ENCODE data around the gene NARF. TPM values are rescaled to one million over a fixed set of nuclear protein-coding genes. Genes with fewer than 3 reads are reported as not detected.

NARF gene
- polyA plus RNA-seq, 4 donors: 39.2 to 87.0 (median 49.9) TPM

DNA sequence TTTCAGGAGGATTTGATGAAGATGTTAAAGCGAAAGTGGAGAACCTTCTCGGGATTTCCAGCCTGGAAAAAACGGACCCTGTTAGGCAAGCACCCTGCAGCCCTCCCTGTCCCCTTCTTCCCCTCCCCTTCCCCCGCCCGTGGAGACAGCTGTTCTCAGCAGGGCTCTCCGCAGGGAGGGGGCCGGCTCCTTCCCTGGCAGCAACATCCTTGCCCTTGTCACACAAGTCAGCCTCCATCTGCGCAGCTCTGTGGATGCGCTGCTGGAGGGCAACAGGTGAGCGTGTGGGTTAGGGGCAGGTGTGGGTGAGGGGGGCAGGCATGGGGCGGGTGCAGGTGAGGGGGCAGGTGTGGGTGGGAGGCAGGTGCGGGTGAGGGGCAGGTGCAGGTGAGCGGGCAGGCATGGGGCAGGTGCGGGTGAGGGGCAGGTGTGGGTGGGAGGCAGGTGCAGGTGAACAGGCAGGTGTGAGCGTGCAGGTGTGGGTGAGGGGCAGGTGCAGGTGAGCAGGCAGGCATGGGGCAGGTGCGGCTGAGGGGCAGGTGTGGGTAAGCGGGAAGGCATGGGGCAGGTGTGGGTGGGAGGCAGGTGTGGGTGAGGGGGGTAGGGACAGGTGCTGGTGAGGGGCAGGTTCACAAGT lies 17.4 kb upstream of the NARF start:
- DNase-seq (no peak), FAIRE-seq (no peak)
- H3K27me3 ChIP-seq (ENCODE audit: control insufficient read depth in 3 of 3, insufficient read depth in 3 of 3, low read length in 3 of 3): no peaks in the 10 kb centered on the region
- no peaks in the 10 kb centered on the region for H3K9me3 ChIP-seq (ENCODE audit: control insufficient read depth in 2 of 2, insufficient read depth in 1 of 2, low read depth in 1 of 2, low read length in 1 of 2)
- H3K36me3 ChIP-seq (ENCODE audit: control insufficient read depth in 3 of 3, insufficient read depth in 2 of 3, low read depth in 1 of 3, low read length in 3 of 3): peaks cover 5 to 96% (median 9%) of the 10 kb centered on the region in 3 donors
- WGBS, 3 donors: 73 to 85% (median 77%) methylated on average over 15 to 17 of the region's 17 CpGs
- peaks cover 0 to 3% (median 0%) of the 10 kb centered on the region in 3 donors for H3K4me1 ChIP-seq (ENCODE audit: control insufficient read depth in 3 of 3, insufficient read depth in 2 of 3, low read depth in 1 of 3, low read length in 2 of 3)
- no peak overlapping the region for H3K4me3 ChIP-seq (ENCODE audit: low read depth in 1 of 3, low read length in 3 of 3)
- H3K27ac ChIP-seq (ENCODE audit: low read depth in 1 of 3, low read length in 2 of 3): no peak overlapping the region

DNA sequence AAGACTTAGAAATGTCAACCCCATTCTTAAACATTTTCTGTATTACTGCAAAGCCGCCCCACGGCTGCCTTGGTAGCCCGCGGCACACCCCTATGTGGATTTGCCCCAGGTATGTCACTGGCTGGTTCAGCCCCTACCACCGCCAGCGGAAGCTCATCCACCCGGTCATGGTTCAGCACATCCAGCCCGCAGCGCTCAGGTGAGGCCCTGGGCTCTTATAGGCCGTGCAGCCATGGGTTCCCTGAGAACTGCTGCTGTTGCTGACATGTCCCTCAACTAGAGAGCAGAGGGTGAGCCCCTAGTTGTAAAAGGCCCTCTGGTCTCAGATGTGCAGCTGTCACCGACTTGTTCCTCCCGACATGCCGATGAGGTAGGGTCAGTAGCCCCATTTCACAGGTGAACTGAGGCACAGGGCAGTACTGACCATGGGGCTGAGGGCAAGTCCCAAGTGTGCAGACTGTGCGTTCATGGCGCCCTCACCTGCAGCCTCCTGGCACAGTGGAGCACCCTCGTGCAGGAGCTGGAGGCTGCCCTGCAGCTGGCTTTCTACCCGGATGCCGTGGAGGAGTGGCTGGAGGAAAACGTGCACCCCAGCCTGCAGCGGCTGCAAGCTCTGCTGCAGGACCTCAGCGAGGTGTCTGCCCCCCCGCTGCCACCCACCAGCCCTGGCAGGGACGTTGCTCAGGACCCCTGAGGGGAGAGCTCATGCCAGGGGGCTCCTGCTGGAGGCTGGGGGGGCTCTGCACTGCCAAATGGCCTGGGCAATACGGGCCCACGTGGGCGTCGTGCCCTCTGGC lies 16.7 kb upstream of the NARF start:
- peaks cover 3 to 93% (median 9%) of the 10 kb centered on the region in 3 donors for H3K36me3 ChIP-seq (ENCODE audit: control insufficient read depth in 3 of 3, insufficient read depth in 2 of 3, low read depth in 1 of 3, low read length in 3 of 3)
- H3K9me3 ChIP-seq (ENCODE audit: control insufficient read depth in 2 of 2, insufficient read depth in 1 of 2, low read depth in 1 of 2, low read length in 1 of 2): no peaks in the 10 kb centered on the region
- FAIRE-seq (no peak), DNase-seq (no peak)
- no peak overlapping the region for H3K4me3 ChIP-seq (ENCODE audit: low read depth in 1 of 3, low read length in 3 of 3)
- H3K4me1 ChIP-seq (ENCODE audit: control insufficient read depth in 3 of 3, insufficient read depth in 2 of 3, low read depth in 1 of 3, low read length in 2 of 3): peaks cover 0 to 3% (median 0%) of the 10 kb centered on the region in 3 donors
- WGBS, 3 donors: 83 to 89% (median 86%) methylated on average over 27 of the region's 27 CpGs
- no peak overlapping the region for H3K27ac ChIP-seq (ENCODE audit: low read depth in 1 of 3, low read length in 2 of 3)
- H3K27me3 ChIP-seq (ENCODE audit: control insufficient read depth in 3 of 3, insufficient read depth in 3 of 3, low read length in 3 of 3): no peaks in the 10 kb centered on the region

DNA sequence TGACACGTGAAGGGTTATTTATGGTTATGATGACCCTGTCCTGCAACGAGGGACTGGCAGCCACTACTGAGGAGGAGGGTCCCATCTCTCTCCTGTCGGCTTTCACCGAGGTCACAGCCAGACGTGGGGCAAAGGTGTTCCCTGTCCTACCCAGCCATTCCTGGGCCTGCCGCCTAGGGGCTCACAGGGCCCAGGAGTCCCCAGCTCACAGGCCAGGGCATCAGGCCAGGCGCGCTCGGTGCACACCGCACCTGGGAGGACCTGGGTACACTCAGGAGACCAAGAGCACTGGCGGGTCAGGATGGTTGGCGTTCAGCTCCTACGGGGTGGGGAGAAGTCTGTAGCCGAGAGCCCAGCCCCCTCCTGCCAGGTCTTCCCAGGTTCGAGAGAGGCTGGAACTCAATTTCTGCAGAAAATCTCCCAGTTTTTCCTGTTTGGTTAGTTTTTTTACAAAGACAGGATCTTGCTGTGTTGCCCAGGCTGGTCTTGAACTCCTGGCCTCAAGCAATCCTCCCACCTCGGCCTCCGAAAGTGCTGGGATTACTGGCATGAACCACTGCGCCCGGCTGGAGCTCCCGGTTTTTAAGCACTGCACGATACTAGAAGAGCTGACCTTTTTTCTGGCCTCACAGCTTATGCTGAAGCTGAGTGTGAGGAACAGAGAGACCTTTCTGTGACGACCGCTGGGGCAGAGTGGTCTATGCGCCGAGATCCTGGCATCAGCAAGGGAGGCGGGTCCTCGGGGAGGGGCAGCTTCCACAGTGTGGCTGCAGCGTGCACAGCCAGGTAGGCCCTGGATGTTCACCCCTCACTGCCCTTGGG lies 15.7 kb upstream of the NARF start:
- Histone ChIP-seq H3K27me3 (ENCODE audit: control insufficient read depth in 3 of 3, insufficient read depth in 3 of 3, low read length in 3 of 3) (no peaks in the 10 kb centered on the region), H3K4me1 (ENCODE audit: control insufficient read depth in 3 of 3, insufficient read depth in 2 of 3, low read depth in 1 of 3, low read length in 2 of 3) (peaks cover 0 to 3% (median 0%) of the 10 kb centered on the region in 3 donors), H3K9me3 (ENCODE audit: control insufficient read depth in 2 of 2, insufficient read depth in 1 of 2, low read depth in 1 of 2, low read length in 1 of 2) (no peaks in the 10 kb centered on the region), H3K27ac (ENCODE audit: low read depth in 1 of 3, low read length in 2 of 3) (no peak overlapping the region), H3K4me3 (ENCODE audit: low read depth in 1 of 3, low read length in 3 of 3) (no peak overlapping the region), H3K36me3 (ENCODE audit: control insufficient read depth in 3 of 3, insufficient read depth in 2 of 3, low read depth in 1 of 3, low read length in 3 of 3) (peaks cover 3 to 88% (median 9%) of the 10 kb centered on the region in 3 donors)
- DNase-seq (no peak), FAIRE-seq (no peak)
- 87% methylated on average over 28 of the region's 28 CpGs for WGBS, 3 donors

- WGBS, 3 donors: 83 to 86% (median 84%) methylated on average over 28 to 39 of the region's 40 CpGs
- H3K27ac ChIP-seq (ENCODE audit: low read depth in 1 of 3, low read length in 2 of 3): no peak overlapping the region
- no peaks in the 10 kb centered on the region for H3K9me3 ChIP-seq (ENCODE audit: control insufficient read depth in 2 of 2, insufficient read depth in 1 of 2, low read depth in 1 of 2, low read length in 1 of 2)
Measured at GRCh38 chr17:82443465-82444283, 14.9 kb upstream of the NARF start.

GRCh38 chr17:82444284-82444893 lies 14.2 kb upstream of the NARF start:
- peaks cover 3 to 82% (median 9%) of the 10 kb centered on the region in 3 donors for H3K36me3 ChIP-seq (ENCODE audit: control insufficient read depth in 3 of 3, insufficient read depth in 2 of 3, low read depth in 1 of 3, low read length in 3 of 3)
- no peak for DNase-seq
- H3K4me1 ChIP-seq (ENCODE audit: control insufficient read depth in 3 of 3, insufficient read depth in 2 of 3, low read depth in 1 of 3, low read length in 2 of 3): peaks cover 0 to 3% (median 0%) of the 10 kb centered on the region in 3 donors
- 90 to 94% (median 93%) methylated on average over 25 to 35 of the region's 35 CpGs for WGBS, 3 donors
- no peaks in the 10 kb centered on the region for H3K27me3 ChIP-seq (ENCODE audit: control insufficient read depth in 3 of 3, insufficient read depth in 3 of 3, low read length in 3 of 3)
- FAIRE-seq: no peak
- H3K9me3 ChIP-seq (ENCODE audit: control insufficient read depth in 2 of 2, insufficient read depth in 1 of 2, low read depth in 1 of 2, low read length in 1 of 2): no peaks in the 10 kb centered on the region
- H3K27ac ChIP-seq (ENCODE audit: low read depth in 1 of 3, low read length in 2 of 3): no peak overlapping the region
- H3K4me3 ChIP-seq (ENCODE audit: low read depth in 1 of 3, low read length in 3 of 3): no peak overlapping the region

More at GRCh38 chr17:82443465-82444283, 14.9 kb upstream of the NARF start:
- DNase-seq (no peak), FAIRE-seq (no peak)
- Histone ChIP-seq H3K4me1 (ENCODE audit: control insufficient read depth in 3 of 3, insufficient read depth in 2 of 3, low read depth in 1 of 3, low read length in 2 of 3) (peaks cover 0 to 3% (median 0%) of the 10 kb centered on the region in 3 donors), H3K4me3 (ENCODE audit: low read depth in 1 of 3, low read length in 3 of 3) (no peak overlapping the region), H3K36me3 (ENCODE audit: control insufficient read depth in 3 of 3, insufficient read depth in 2 of 3, low read depth in 1 of 3, low read length in 3 of 3) (peaks cover 3 to 83% (median 9%) of the 10 kb centered on the region in 3 donors), H3K27me3 (ENCODE audit: control insufficient read depth in 3 of 3, insufficient read depth in 3 of 3, low read length in 3 of 3) (no peaks in the 10 kb centered on the region)

GRCh38 chr17:82444941-82445521 lies 13.5 kb upstream of the NARF start:
- H3K27me3 ChIP-seq (ENCODE audit: control insufficient read depth in 3 of 3, insufficient read depth in 3 of 3, low read length in 3 of 3): no peaks in the 10 kb centered on the region
- H3K36me3 ChIP-seq (ENCODE audit: control insufficient read depth in 3 of 3, insufficient read depth in 2 of 3, low read depth in 1 of 3, low read length in 3 of 3): peaks cover 3 to 76% (median 7%) of the 10 kb centered on the region in 3 donors
- H3K27ac ChIP-seq (ENCODE audit: low read depth in 1 of 3, low read length in 2 of 3): no peak overlapping the region
- DNase-seq (no peak), FAIRE-seq (no peak)
- H3K4me3 ChIP-seq (ENCODE audit: low read depth in 1 of 3, low read length in 3 of 3): no peak overlapping the region
- H3K9me3 ChIP-seq (ENCODE audit: control insufficient read depth in 2 of 2, insufficient read depth in 1 of 2, low read depth in 1 of 2, low read length in 1 of 2): no peaks in the 10 kb centered on the region
- H3K4me1 ChIP-seq (ENCODE audit: control insufficient read depth in 3 of 3, insufficient read depth in 2 of 3, low read depth in 1 of 3, low read length in 2 of 3): peaks cover 0 to 6% (median 3%) of the 10 kb centered on the region in 3 donors
- 68 to 78% (median 71%) methylated on average over 19 of the region's 19 CpGs for WGBS, 3 donors

DNA sequence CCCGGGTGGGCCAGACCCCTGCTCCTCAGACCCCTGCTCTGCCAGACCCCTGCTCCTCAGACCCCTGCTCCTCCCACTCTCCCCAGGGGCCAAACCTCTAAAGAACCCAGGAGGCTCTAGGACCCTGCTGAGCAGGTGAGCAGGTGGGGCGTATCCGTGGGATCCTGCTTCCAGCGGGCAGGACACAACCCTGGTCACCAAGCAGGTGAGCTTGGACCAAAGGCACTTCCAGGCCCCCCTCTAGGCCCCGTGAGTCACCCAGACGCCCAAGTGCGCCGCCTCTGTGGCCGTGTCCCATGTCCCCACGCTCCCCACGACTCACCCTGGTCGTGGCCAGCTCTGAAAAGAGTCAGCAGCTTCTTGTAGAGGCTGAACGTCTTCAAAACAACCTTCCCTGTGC lies 13.0 kb upstream of the NARF start:
- H3K27ac ChIP-seq (ENCODE audit: low read depth in 1 of 3, low read length in 2 of 3): no peak overlapping the region
- WGBS, 3 donors: 72 to 82% (median 81%) methylated on average over 12 to 13 of the region's 13 CpGs
- peaks cover 3 to 71% (median 5%) of the 10 kb centered on the region in 3 donors for H3K36me3 ChIP-seq (ENCODE audit: control insufficient read depth in 3 of 3, insufficient read depth in 2 of 3, low read depth in 1 of 3, low read length in 3 of 3)
- H3K9me3 ChIP-seq (ENCODE audit: control insufficient read depth in 2 of 2, insufficient read depth in 1 of 2, low read depth in 1 of 2, low read length in 1 of 2): no peaks in the 10 kb centered on the region
- FAIRE-seq: no peak
- peaks cover 0 to 8% (median 3%) of the 10 kb centered on the region in 3 donors for H3K4me1 ChIP-seq (ENCODE audit: control insufficient read depth in 3 of 3, insufficient read depth in 2 of 3, low read depth in 1 of 3, low read length in 2 of 3)
- no peak for DNase-seq
- no peak overlapping the region for H3K4me3 ChIP-seq (ENCODE audit: low read depth in 1 of 3, low read length in 3 of 3)
- H3K27me3 ChIP-seq (ENCODE audit: control insufficient read depth in 3 of 3, insufficient read depth in 3 of 3, low read length in 3 of 3): no peaks in the 10 kb centered on the region
